ENCODE measurements around the gene TNS2.
A peak's percentile ranks its signal among the peaks of the same experiment; 100 is the strongest.

Gene TNS2

DNA sequence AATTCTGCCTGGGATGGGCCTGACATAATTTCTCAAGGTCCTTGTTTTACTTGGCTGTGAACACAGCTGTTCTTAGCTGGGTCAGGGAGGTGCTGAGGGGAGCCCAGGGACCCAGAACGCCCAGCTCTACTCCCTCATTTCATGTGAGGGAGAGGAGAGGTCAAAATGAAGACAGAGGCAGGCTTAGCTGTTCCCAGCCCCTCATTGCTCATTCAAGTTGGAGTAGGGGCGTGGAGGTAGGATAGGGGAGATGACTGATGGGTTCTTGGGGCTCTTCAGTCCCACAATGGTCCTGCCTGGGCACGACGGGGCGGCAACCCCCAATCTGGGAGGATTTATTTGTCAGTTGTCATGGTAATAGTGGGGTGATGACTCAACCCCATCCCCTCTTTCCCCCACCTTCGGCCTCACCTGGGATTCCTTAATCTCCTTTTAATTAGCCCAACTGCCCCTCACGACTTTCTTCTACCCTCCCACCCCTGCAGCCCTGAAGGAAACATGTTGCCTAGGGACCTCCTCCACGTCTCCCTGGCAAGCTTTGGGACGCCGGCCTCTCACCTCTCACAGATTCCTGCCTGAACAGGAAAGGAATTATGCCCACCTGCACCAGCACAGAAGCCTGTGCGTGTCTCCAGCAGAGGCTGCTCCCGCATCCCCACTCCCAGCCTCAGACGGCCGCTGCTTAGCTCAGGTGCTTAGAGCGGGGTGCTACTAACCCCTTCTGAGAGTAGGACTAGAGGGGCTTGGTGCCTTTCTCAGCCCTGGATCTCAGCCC lies 19.1 kb downstream of the TNS2 start:
- no peak for DNase-seq

DNA sequence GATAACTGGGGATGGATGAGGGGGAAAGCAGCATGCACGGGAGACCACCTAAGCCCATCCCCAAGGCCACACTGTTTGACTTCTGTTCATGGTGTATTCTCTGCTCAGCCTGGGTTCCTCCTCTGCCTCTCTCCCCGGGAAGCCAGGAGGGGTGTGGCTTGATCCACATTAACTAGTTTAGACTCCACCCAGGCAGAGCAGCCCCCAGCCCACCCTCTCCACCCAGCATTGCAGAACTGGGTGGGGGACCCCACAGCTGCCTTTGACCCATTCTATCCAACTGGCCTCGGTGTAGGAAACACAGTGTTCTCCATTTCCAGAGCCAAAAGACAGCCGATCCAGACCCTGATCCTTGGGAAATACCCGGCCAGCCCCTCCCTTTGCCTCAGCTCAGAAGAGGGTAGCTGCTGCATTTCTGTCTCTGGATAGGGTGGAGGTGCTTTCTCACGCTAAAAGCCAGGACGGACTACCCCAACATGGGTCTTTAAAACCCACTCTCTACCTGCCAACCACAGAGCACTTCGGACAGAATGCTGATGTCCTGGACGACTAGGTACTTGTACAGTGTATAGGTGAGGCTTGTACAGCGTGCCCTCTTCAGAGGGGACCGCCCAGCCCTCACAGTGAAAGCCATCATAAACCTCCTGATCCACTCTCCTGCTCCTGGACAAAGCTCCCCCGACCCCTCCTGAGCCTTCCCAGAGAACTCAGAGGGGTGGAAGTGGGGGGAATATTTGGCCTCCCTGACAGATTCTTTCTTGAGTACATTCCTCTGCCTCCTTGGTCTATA lies 20.0 kb downstream of the TNS2 start:
- DNase-seq, result no peak

DNA sequence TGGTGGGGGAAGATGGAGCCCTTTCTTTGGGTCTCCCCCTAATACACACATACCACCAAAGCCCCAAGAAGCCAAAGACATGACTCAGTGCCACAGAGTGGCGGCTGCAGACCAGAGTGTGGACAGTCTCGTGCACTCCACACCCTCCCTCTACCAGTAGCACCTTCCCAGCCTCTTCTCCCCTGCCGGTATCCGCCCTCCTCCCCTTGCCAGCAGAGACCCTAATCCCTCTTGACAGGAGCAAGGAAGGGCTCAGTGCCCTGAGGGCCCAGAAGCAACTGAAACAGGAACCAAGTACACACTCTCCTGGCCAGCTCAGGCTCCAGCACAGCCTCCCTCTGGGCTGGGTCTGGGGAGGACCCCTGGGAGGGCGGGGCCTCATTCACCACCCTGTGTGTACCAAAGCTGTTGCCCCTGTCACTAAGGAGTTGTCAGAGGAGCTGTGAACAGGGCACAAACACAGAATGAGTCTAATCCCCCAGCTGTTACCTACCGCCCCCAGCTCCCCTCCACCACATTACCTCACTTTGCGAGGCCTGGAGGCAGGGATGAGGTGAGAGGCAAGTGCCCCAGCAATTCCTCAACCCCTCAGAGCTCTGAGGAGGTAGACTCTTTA lies 21.1 kb downstream of the TNS2 start:
- DNase-seq, result no peak

DNA sequence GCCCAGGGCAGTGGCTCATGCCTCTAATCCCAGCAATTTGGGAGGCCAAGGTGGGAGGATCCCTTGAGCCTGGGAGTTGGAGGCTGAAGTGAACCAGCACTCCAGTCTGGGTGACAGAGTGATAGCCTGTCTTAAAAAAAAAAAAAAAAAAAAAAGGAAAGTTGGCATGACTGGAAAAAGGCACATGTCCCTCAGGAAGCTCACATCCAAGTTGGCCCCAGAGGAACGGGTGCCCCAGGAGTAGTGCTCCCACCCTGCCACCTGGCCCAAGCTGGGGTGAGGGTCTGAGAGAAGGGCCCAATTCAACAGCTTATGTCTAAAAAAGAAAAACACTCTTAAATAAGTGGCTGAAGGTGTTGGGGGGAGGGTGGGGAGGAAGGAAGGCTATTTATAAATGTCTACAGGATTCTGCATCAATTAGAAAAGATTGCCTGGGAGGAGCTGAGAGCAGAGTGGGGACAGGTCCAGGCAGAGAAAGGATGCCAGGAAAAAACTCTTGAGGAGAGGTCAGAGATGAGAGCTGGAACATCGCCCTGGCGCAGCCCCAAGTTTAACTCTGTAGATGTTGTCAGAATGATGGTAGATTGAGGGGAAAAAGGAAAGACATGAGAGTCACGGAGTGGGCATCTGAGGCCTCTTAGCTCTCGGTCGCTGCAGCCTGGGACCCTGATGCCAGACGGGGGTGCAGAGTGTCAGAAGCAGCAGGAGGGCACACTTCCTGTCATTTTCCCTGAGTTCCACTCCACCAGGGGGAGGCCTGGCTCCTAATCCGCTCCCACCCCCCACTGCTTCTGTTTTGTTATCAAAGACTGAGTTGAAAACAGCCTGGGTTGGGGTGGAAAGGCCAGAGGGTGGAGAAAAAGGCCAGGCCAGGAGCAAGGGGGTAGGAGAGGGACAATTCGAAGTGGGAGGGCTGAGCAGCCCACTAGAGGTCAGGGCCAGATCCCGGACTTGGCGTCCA lies 22.0 kb downstream of the TNS2 start:
- DNase-seq, result no peak

DNA sequence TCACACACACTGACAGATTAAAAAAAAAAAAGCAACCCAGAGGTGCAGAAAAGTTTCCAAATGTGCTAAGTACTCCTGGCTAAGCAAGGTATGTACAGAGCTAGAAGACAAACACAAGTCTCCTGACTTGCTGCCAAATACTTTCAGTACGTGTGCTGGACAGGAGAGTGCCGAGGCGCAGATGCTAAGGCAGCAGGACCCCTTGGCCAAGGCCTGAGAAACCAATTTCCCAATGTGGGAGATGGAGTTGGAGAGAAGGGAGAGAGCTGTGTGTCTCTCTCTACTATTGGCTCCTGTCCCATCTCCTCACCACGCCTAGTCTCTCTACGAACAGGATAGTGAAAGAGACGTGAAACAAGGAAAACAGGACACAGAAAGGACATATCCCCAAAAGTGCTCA lies 24.0 kb downstream of the TNS2 start:
- no peak for DNase-seq

DNA sequence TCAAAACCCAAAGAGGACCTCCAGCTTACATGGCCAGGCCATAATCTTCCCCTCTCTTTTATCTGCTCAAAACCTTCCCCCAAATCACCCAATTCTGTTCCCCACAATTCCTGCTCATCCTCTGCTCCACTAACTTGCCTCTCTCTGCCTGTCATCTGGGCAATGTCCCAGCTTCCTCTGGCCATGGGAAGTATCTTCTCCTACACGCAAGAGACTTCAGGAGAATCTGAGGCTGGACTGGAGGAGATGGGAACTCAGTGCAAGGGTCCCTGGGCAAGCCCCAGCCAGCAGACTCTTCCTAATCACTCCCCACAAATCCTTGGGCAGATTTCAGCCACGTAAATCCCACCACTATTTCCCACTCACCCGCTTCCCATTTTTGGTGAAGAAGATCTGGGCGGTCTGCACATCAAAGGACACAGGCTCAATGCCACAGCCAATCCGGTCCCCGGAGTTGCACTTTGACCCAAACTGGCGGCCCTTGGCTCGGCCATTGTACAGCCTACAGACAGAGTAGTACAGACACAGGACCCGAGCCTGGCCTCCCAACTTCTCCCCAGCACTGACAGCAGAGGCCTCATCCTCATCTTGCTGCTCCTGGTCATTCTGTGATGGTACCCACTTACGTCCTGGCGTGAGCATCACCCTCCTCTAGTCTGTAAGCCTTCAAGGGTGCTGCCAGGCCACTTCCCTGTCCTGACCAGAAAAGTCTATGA lies 24.6 kb downstream of the TNS2 start:
- no peak for DNase-seq

DNA sequence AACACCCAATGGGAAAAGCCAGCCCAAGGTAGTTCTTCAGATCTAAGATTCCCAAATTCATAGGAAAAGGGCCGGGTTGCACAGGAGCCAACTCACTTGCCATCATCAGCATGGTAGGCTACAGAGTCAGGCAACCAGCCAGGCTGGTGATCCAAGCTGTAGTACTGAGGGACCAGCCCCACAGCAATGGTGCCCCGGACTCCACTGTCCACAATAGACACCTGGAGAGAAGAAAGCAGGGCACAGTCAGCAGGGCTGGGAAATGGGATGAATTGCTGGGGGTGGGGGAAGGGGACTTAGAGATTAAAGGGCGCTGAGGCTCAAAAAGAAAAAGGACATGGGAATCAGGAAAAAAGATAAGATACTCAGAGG lies 25.1 kb downstream of the TNS2 start:
- DNase-seq, result no peak

DNA sequence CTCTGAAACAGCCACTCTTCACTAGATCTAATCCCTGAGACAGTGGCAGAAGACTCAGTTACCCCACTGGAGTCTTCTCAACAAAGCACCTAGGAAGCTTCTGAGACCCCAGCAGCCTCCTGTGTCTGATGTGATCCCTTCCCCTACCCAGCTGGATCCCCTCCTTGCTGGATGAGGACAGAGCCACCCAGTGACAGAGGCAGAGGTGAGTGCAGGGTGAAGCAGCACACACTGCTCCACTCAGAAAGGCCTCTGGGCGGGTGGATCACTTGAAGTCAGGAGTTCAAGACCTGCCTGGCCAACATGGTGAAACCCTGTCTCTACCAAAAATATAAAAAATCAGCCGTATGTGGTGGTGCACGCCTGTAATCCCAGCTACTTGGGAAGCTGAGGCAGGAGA lies 26.6 kb downstream of the TNS2 start:
- no peak for DNase-seq

DNA sequence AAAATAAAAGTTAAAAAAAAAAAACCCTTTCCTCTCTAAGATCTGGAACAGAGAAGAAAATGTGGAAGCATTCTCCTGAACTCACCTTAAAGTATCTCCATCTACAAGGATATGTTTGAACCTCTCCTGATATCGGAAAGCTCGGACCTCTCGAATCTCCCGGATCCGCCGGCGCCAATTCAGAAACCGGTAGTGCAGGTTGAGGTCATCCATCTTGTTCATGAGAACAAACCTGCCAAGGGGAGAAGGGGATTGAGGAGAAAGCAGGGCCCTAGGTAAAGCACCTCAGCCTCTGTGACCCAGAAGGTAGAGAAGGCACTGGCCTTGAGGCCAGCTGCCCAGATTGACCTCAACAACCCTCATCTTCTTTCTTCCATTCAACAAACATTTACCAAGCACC lies 27.2 kb downstream of the TNS2 start:
- no peak for DNase-seq

DNA sequence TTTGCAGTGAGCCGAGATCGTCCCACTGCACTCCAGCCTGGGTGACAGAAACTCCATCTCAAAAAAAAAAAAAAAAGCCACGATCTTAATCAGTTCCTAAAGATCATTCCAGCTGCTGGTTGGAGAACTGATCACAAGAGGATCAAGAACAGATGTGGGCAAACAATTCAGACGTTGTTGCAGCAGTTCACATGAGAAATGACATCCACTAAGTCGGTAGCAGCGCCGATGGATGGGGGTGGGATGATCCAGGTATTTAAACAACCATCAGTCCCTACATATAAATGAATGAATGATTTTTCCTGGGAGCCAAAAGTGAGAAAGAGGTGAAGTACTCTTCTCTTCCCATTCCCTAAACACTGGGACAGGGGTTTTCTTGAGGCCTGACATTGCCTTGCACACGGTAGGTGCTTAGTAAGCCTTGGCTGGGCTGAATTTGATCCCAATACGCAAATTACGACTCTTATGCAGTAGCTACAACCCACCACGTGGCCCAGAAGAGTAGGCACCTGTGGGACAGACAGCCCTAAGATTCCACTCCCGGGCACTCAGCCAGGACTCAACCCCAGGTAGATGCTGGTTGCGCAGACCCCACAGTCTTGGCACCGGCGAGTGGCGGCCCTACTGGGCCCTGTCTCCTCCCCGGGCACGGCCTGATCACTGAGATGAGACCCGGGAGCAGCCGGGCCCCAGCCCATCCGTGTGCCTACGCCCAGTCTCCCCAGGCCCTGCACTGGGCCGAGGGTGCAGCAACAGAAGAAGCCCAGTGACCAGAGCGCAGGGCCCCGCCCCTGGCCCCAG lies 28.8 kb downstream of the TNS2 start:
- DNase-seq, result peak; percentile 73 to 88

DNA sequence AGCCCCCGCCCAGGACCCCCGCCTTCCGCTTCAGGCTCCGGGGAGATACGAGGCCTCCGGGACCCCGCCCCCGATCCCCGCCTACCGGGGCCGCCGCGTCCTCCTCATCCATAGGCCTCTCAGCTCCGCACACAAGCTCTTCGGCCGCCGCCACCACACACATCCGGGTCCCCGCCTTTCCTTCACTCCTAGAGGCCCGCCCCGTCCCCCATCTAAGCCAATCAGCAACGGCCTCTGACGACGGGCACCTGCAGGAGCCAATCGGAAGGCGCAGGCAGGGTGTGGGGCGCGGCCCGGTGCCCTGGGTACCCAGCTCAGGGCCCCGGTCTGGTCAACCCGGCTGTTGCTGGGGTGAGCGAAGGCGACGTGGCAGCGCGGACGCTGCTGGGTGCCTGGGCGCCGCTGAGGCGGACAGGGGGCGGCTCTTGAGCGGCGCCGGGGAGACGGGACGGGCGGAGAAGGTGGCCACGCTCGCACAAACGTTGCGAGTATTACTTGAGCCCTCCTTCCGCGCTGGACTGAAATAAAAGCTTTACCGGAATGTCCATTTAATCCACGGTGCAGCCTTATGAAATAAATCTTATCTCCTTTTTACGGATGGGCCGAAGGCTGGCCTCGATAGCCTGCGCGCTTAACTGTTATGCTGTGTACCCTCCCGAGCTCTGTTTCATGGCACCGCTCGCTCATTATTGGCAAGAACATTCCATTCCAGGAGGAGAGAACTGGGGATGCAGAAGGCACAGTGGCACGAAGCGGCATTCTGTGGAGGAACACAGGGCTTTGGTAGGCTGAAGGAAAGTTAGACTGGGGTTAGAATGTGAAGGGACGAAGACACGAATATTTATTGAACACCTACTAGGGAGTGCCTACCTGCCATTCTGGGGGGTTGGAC lies 29.6 kb downstream of the TNS2 start, which contains the start of gene SPRYD3:
Gene SPRYD3 (minus strand): TSS at position 165 of the 892 bp plus-strand sequence. CDS start 57 bp downstream, at position 108.
- DNase-seq, result peak; percentile 93 to 98

DNA sequence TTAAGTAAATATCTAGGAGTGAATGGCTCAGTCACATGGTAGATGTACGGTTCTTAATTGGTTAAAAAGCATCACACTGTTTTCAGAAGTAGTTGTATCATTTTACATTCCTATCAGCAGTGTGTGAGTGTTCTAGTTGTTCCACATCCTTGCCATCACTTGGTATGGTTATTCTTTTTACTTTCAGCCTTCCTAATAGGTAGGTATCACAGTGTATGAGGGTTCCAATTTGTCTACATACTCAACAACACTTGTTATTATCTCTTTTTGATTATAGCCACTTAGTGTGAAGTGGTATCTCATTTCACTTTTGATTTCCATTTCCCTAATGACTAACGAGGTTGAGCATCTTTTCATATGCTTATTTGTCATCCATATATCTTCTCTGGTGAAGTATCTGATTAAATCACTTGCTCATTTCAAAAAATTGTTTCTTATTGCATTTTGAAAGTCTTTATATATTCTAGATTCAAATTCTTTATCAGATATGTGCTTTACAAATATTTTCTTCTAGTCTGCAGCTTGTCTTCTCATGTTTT lies 32.8 kb downstream of the TNS2 start:
- DNase-seq, result no peak

DNA sequence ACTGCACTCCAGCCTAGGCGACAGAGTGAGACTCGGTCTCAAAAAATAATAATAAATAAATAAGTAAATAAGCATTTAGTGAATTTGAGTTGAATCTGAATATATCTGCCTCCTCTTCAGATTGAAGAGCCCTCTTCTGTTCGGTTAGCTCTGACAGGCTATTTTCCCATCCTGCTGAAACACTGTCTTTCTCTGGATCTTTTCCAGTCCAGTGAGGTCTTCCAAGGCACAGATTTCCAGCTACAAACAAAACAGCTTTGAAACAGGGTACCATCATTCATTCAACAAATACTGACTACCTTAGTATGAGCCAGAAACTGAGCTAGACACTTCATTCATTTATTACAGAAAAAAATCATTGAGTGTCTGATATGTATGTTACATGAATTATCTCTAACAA lies 36.5 kb downstream of the TNS2 start:
- no peak for DNase-seq

DNA sequence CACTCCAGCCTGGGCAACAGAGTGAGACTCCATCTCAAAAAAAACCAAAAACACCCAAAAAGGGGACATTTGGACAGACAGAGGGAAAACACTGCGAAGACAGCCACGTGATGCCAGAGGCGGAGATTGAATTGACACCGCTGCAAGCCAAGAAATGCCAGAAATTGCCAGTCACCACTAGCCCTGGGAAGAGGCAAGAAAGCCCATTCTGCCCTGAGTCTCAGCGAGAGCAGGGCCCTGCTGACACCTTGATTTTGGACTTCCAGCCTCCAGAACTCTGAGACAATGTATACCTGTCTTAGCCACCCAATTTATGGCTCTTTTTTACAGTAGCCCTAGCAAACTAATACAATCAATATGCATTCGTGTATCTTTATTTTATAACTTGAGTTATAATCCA lies 40.2 kb downstream of the TNS2 start:
- no peak for DNase-seq

DNA sequence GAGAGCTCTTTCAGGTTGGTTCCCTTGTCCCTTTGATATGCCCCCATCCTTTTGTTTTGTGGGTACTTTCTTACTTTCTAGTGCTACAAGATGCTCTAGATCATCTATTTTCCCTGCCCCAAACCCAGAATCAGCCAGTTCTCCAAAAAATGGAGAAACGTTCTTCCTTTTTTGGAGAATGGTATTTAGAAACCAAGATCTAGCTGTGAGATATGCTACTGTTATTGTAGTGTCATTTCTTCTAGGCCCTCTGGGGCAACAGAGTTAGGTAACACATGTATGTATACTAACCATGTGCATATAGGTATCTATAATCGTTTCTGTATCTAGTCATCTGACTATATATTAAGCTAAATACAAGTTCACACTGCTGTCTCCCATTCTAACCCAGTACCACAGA lies 40.7 kb downstream of the TNS2 start:
- no peak for DNase-seq

DNA sequence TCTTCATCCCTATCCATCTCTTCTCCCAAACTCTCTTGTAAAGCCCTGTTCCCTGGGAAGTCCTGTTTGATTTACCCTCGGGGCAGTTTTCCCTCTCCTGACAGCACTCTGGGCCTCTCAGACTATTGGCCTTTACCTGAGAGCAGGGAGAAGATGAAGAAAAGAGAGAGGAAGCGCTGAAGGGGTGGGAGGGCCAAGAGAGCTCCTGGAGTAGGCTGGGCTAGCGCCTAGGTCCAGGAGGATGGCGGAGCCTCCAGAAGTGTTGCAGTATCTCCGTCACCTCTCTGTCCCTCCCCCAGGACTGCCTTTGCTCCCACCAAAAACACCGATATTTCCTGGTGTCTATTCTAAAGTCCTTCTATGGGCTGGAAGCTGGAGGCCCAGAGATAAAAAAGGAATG lies 41.9 kb downstream of the TNS2 start:
- DNase-seq, result no peak

DNA sequence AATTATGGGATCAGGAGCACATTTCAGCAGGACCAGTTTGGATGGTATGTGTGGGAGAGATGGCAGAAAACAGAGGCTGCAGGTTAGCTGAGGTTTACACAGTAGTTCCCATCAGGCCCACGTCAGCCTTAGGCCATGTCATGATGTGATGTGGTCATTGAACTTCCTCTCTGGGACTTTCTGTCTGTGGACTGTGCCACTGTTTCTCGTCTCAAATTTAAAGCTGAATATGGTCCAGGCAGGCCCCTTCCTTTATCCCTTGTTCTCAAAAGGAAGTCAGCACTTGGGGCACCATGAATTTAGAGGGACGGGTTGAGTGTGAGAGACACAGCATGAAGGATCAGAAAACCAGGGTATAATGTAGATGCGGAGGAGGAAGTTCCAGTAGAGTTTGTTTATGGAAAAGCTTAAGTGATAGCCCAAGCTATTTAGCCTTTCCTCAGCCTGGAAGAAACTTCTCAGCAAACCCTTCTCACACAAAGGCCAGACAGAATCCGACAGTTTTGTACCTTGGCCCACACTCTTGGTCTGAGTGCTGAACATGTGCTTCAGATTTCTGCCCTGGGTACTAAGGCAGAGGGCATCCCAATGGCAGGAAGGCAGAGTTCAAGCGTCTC lies 44.0 kb downstream of the TNS2 start:
- no peak for DNase-seq

DNA sequence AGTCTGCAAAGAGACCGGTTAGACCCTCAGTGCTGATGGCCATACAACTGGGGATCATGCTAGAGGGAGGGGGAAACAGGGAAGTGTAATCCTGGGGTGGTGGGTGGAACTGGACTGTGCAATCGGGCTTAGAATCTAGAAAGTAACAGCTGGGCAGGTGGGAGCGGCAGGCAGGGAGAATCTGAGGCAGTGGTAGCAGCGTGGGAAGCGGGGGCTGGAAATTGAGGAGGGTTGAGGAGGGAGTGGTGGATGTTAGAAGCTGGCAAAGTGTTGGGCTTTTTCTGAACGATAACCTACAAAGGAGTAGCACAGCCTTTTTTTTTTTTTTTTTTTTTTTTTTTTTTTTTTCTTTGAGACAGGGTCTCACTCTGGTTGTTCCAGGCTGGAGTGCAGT lies 44.5 kb downstream of the TNS2 start:
- no peak for DNase-seq
